ENCODE results near the gene EMILIN3.

EMILIN3 gene

GRCh38 chr20:41339957-41340326 lies 26.7 kb downstream of the EMILIN3 start:
- peak; percentile 88 for DNase-seq (ENCODE audit: extremely low spot score)
- TF ChIP-seq CTCF (IDR thresholded peaks at IDR 0.05; ENCODE audit: control extremely low read depth, extremely low read depth, low read depth, missing control alignments): peak; percentile 98
- CTCF ChIA-PET: interaction anchor here (0.5 to 7.2 kb wide), 46 partner anchors 8 to 380 kb away, joined by 3 to 133 read pairs (median 4); partner anchors contain the start of gene PLCG1
- POLR2A ChIA-PET: interaction anchor here (0.7 kb wide), 1 partner anchor 98 kb away, joined by 4 read pairs; no protein-coding TSS in a partner anchor

GRCh38 chr20:41336711-41337492 lies 29.7 kb downstream of the EMILIN3 start:
- TF ChIP-seq CTCF (IDR thresholded peaks at IDR 0.05; ENCODE audit: control extremely low read depth, extremely low read depth, low read depth, missing control alignments): no peak
- ChIA-PET POLR2A (no interaction called here), CTCF (interaction anchor here (1.0 to 7.2 kb wide), 9 partner anchors 25 to 372 kb away, joined by 3 to 133 read pairs (median 4); no protein-coding TSS in a partner anchor)
- DNase-seq (ENCODE audit: extremely low spot score): peak; percentile 6

DNA sequence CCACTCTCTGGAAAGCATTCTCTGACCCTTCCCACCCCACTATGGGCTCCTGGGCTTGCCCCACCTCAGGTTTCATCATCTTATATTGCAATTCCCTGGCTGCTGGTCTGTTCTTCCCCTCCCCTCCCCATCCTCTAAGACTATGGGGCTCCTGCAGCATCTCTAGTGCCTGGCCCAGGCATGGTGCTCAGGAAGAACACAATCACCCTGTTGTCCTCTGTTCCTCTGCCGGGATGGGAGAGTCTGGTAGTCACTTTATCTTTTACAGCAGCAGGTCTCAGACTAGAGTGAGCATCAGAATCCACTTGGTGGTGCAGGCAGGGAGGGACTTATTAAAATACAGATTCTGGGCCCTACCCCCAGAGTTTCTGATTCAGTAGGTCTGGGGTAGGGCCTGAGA lies 31.0 kb downstream of the EMILIN3 start:
- CTCF ChIA-PET: no interaction called here
- no peak for DNase-seq (ENCODE audit: extremely low spot score)

GRCh38 chr20:41334443-41335421 lies 31.9 kb downstream of the EMILIN3 start:
- CTCF ChIA-PET: interaction anchor here (0.9 to 1.4 kb wide), 3 partner anchors 12 to 200 kb away, joined by 3 to 7 read pairs (median 5); no protein-coding TSS in a partner anchor
- no peak for TF ChIP-seq CTCF (IDR thresholded peaks at IDR 0.05; ENCODE audit: control extremely low read depth, extremely low read depth, low read depth, missing control alignments)
- no peak for DNase-seq (ENCODE audit: extremely low spot score)
- POLR2A ChIA-PET: no interaction called here

More for the DNA sequence above, 31.0 kb downstream of the EMILIN3 start:
- POLR2A ChIA-PET: no interaction called here
- TF ChIP-seq CTCF (IDR thresholded peaks at IDR 0.05; ENCODE audit: control extremely low read depth, extremely low read depth, low read depth, missing control alignments): no peak

- CTCF ChIA-PET: interaction anchor here (0.9 to 1.4 kb wide), 3 partner anchors 11 to 200 kb away, joined by 3 to 7 read pairs (median 5); no protein-coding TSS in a partner anchor
Observed at GRCh38 chr20:41334036-41334435, 32.6 kb downstream of the EMILIN3 start.

More at GRCh38 chr20:41334036-41334435, 32.6 kb downstream of the EMILIN3 start:
- no peak for TF ChIP-seq CTCF (IDR thresholded peaks at IDR 0.05; ENCODE audit: control extremely low read depth, extremely low read depth, low read depth, missing control alignments)
- no peak for DNase-seq (ENCODE audit: extremely low spot score)
- POLR2A ChIA-PET: no interaction called here

Data from GM10248 (cell line).